Measurements from ENCODE around the gene MTRFR. TPM values are rescaled to one million over a fixed set of nuclear protein-coding genes. Genes with fewer than 3 reads are reported as not detected.

The MTRFR gene
- total RNA-seq, 1 experiment from 2014 or later: 21.0 TPM

- intact Hi-C loops (cut with micrococcal nuclease; ENCODE audit: unreplicated experiment): loop anchor here (2.0 kb wide), 1 partner anchor 94 kb away; the partner anchor contains the start of gene SBNO1
- BruUV-seq (replicated peaks): no TSS peak
- no peaks in the 10 kb centered on the region for H3K27me3 ChIP-seq (replicated peaks; ENCODE audit: control insufficient read depth, insufficient read depth, low read length)
- peak overlapping the region; percentile 63 for H3K4me3 ChIP-seq (ENCODE audit: low read depth, low read length)
- H3K36me3 ChIP-seq (ENCODE audit: control insufficient read depth, insufficient read depth, low read length): no peaks in the 10 kb centered on the region; the same call in 1 of the 2 replicates
- peak overlapping the region; percentile 77 for H3K4me3 Mint-ChIP-seq (ENCODE audit: unreplicated experiment)
- no peak overlapping the region for H3K27ac Mint-ChIP-seq (ENCODE audit: unreplicated experiment)
- TF ChIP-seq CTCF (IDR thresholded peaks at IDR 0.05; ENCODE audit: insufficient read depth in 1 of 2, low read depth in 1 of 2, low read length in 1 of 2, severe bottlenecking in 1 of 2, unreplicated experiment in 1 of 2): peak; percentile 39 to 66
- 0 out of 2 replicates have a peak, but pooled peaks cover 5% of the 10 kb centered on the region for H3K4me1 ChIP-seq
- peaks cover 17% of the 10 kb centered on the region for H3K36me3 Mint-ChIP-seq (ENCODE audit: insufficient read depth, unreplicated experiment)
- POLR2A ChIA-PET: no interaction called here
- H3K4me1 Mint-ChIP-seq (ENCODE audit: low read depth, unreplicated experiment): no peaks in the 10 kb centered on the region
- no peaks in the 10 kb centered on the region for H3K9me3 Mint-ChIP-seq (ENCODE audit: unreplicated experiment)
- peak; percentile 69 to 83 for DNase-seq
- no peaks in the 10 kb centered on the region for H3K27me3 Mint-ChIP-seq (ENCODE audit: insufficient read depth, unreplicated experiment)
- CTCF ChIA-PET: interaction anchor here (1.0 kb wide), 1 partner anchor 113 kb away, joined by 4 read pairs; the partner anchor contains the start of gene KMT5A
- no peaks in the 10 kb centered on the region for H3K9me3 ChIP-seq
Measured at GRCh38 chr12:123271001-123271668, 37.9 kb downstream of the MTRFR start.

- POLR2A ChIA-PET: no interaction called here
- no peaks in the 10 kb centered on the region for H3K4me1 Mint-ChIP-seq (ENCODE audit: low read depth, unreplicated experiment)
- peak overlapping the region; percentile 50 for H3K27ac Mint-ChIP-seq (ENCODE audit: unreplicated experiment)
Measured at GRCh38 chr12:123273166-123273565, 39.9 kb downstream of the MTRFR start.

GRCh38 chr12:123278101-123278627 is 44.9 kb downstream of the MTRFR start:
- H3K4me3 ChIP-seq (ENCODE audit: low read depth, low read length): no peak overlapping the region
- H3K27me3 ChIP-seq (replicated peaks; ENCODE audit: control insufficient read depth, insufficient read depth, low read length): no peaks in the 10 kb centered on the region
- Mint-ChIP-seq H3K4me1 (ENCODE audit: low read depth, unreplicated experiment) (no peaks in the 10 kb centered on the region), H3K36me3 (ENCODE audit: insufficient read depth, unreplicated experiment) (no peaks in the 10 kb centered on the region), H3K4me3 (ENCODE audit: unreplicated experiment) (no peak overlapping the region), H3K27me3 (ENCODE audit: insufficient read depth, unreplicated experiment) (no peaks in the 10 kb centered on the region), H3K27ac (ENCODE audit: unreplicated experiment) (no peak overlapping the region), H3K9me3 (ENCODE audit: unreplicated experiment) (no peaks in the 10 kb centered on the region)
- intact Hi-C loops (cut with micrococcal nuclease; ENCODE audit: unreplicated experiment): no loop called here
- ChIA-PET POLR2A (no interaction called here), CTCF (interaction anchor here (0.5 to 0.6 kb wide), 2 partner anchors 87 to 108 kb away, joined by 3 to 5 read pairs; no protein-coding TSS in a partner anchor)
- no peaks in the 10 kb centered on the region for H3K4me1 ChIP-seq
- no peak for TF ChIP-seq CTCF (IDR thresholded peaks at IDR 0.05; ENCODE audit: insufficient read depth in 1 of 2, low read depth in 1 of 2, low read length in 1 of 2, severe bottlenecking in 1 of 2, unreplicated experiment in 1 of 2)
- H3K9me3 ChIP-seq: no peaks in the 10 kb centered on the region
- DNase-seq: no peak
- no TSS peak for BruUV-seq (replicated peaks)
- no peaks in the 10 kb centered on the region for H3K36me3 ChIP-seq (ENCODE audit: control insufficient read depth, insufficient read depth, low read length)

More at GRCh38 chr12:123273166-123273565, 39.9 kb downstream of the MTRFR start:
- BruUV-seq (replicated peaks): no TSS peak
- Mint-ChIP-seq H3K4me3 (ENCODE audit: unreplicated experiment) (peak overlapping the region; percentile 64), H3K9me3 (ENCODE audit: unreplicated experiment) (no peaks in the 10 kb centered on the region), H3K36me3 (ENCODE audit: insufficient read depth, unreplicated experiment) (peaks cover 2% of the 10 kb centered on the region), H3K27me3 (ENCODE audit: insufficient read depth, unreplicated experiment) (no peaks in the 10 kb centered on the region)
- no peaks in the 10 kb centered on the region for H3K9me3 ChIP-seq
- DNase-seq: no peak
- H3K4me3 ChIP-seq (ENCODE audit: low read depth, low read length): no peak overlapping the region
- 0 out of 2 replicates have a peak, but pooled peaks cover 5% of the 10 kb centered on the region for H3K4me1 ChIP-seq
- no peak for TF ChIP-seq CTCF (IDR thresholded peaks at IDR 0.05; ENCODE audit: insufficient read depth in 1 of 2, low read depth in 1 of 2, low read length in 1 of 2, severe bottlenecking in 1 of 2, unreplicated experiment in 1 of 2)
- no peaks in the 10 kb centered on the region for H3K27me3 ChIP-seq (replicated peaks; ENCODE audit: control insufficient read depth, insufficient read depth, low read length)
- intact Hi-C loops (cut with micrococcal nuclease; ENCODE audit: unreplicated experiment): no loop called here
- CTCF ChIA-PET: no interaction called here
- H3K36me3 ChIP-seq (ENCODE audit: control insufficient read depth, insufficient read depth, low read length): no peaks in the 10 kb centered on the region
